Sciatic nerve (tissue), 2 donors: Measurements from ENCODE around the gene CFAP20DC. TPM values are rescaled to one million over a fixed set of nuclear protein-coding genes. Genes with fewer than 3 reads are reported as not detected.
"Not testable (repeated sequence)": the region's sequence is repeated elsewhere in the genome, so short reads cannot be mapped to it uniquely, and the experiment has no call there.

ENCODE experiments used
- ATAC-seq: fragments of 200-7000 bp; cut with Tn5 transposase; one replicate; pipeline ENCODE4 v1.9.1; 2020; ENCODE audit warnings: mild to moderate bottlenecking, moderate library complexity
- DNase-seq: peaks from one replicate; pipeline ENCODE4 v3.0.0-alpha.2; 2020; ENCODE audit warnings: low spot score
- intact Hi-C: fragments of 100-400 bp; cut with DNase I; formaldehyde crosslinking; loops from one replicate; pipeline ENCODE4 v1.14.2; 2022
- total RNA-seq: library from RNA; stranded (reverse); fragmentation: NEBNext Ultra II Directional; extraction: Animal tissue kit (Norgen Biotek cat#: 25700); gene quantifications from one replicate; pipeline ENCODE4 v1.2.1, GENCODE V29; 2021
- donor health status: DM: no; HTN: no; CAD: no.
- donor health status: DM: no; HTN: no; CAD: no.

CFAP20DC gene
- total RNA-seq, result 0.49 TPM

GRCh38 chr3:59049671-59050331 lies at the start of gene CFAP20DC:
Gene CFAP20DC (minus strand): TSS chr3:59050025. CDS start chr3:59049631, 394 bp downstream.
- intact Hi-C loops, result no loop called here
- ATAC-seq (peak; percentile 100), DNase-seq (peak; percentile 91)

- ATAC-seq, intact Hi-C loops, DNase-seq: not testable (repeated sequence)
Observed at GRCh38 chr3:59098516-59098915, 48.7 kb upstream of the CFAP20DC start.

GRCh38 chr3:59094446-59094845 lies 44.6 kb upstream of the CFAP20DC start:
- ATAC-seq (no peak), DNase-seq (no peak)
- intact Hi-C loops, result no loop called here

GRCh38 chr3:59093521-59093920 lies 43.7 kb upstream of the CFAP20DC start:
- intact Hi-C loops, result no loop called here
- DNase-seq, result no peak
- no peak for ATAC-seq

GRCh38 chr3:59088761-59089160 lies 38.9 kb upstream of the CFAP20DC start:
- intact Hi-C loops, result no loop called here
- no peak for ATAC-seq
- DNase-seq, result no peak

- intact Hi-C loops, result no loop called here
- DNase-seq (no peak), ATAC-seq (no peak)
Observed at GRCh38 chr3:59085976-59086375, 36.2 kb upstream of the CFAP20DC start.

GRCh38 chr3:59084583-59084982 lies 34.8 kb upstream of the CFAP20DC start:
- intact Hi-C loops, result no loop called here
- DNase-seq (no peak), ATAC-seq (no peak)

GRCh38 chr3:59082106-59082505 lies 32.3 kb upstream of the CFAP20DC start:
- DNase-seq, result no peak
- intact Hi-C loops, result no loop called here
- ATAC-seq, result no peak

- no peak for DNase-seq
- intact Hi-C loops, result no loop called here
- ATAC-seq, result no peak
Observed at GRCh38 chr3:59081071-59081470, 31.2 kb upstream of the CFAP20DC start.

GRCh38 chr3:59079962-59080361 lies 30.1 kb upstream of the CFAP20DC start:
- intact Hi-C loops, result no loop called here
- DNase-seq (no peak), ATAC-seq (no peak)

- intact Hi-C loops, result no loop called here
- DNase-seq (no peak), ATAC-seq (no peak)
Observed at GRCh38 chr3:59074764-59075163, 24.9 kb upstream of the CFAP20DC start.

GRCh38 chr3:59072681-59073080 lies 22.9 kb upstream of the CFAP20DC start:
- intact Hi-C loops, result no loop called here
- DNase-seq (no peak), ATAC-seq (no peak)

GRCh38 chr3:59069838-59070237 lies 20.0 kb upstream of the CFAP20DC start:
- intact Hi-C loops, result no loop called here
- DNase-seq (no peak), ATAC-seq (no peak)

- ATAC-seq, result no peak
- DNase-seq, result no peak
- intact Hi-C loops, result no loop called here
Observed at GRCh38 chr3:59065240-59065639, 15.4 kb upstream of the CFAP20DC start.

- intact Hi-C loops, result no loop called here
- DNase-seq, result no peak
- no peak for ATAC-seq
Observed at GRCh38 chr3:59064728-59065127, 14.9 kb upstream of the CFAP20DC start.

GRCh38 chr3:59064276-59064675 lies 14.5 kb upstream of the CFAP20DC start:
- intact Hi-C loops, result no loop called here
- ATAC-seq (no peak), DNase-seq (no peak)

GRCh38 chr3:59056706-59057105 lies 6.9 kb upstream of the CFAP20DC start:
- no peak for DNase-seq
- intact Hi-C loops, result no loop called here
- ATAC-seq, result no peak

- no peak for ATAC-seq
- DNase-seq, result no peak
- intact Hi-C loops, result no loop called here
Observed at GRCh38 chr3:59052803-59053411, 3.1 kb upstream of the CFAP20DC start.

- ATAC-seq, intact Hi-C loops: not testable (repeated sequence)
Observed at GRCh38 chr3:59050811-59051414, 1.1 kb upstream of the CFAP20DC start.

GRCh38 chr3:59046839-59047238 lies 3.0 kb downstream of the CFAP20DC start:
- ATAC-seq (no peak), DNase-seq (no peak)
- intact Hi-C loops, result no loop called here

More at GRCh38 chr3:59050811-59051414, 1.1 kb upstream of the CFAP20DC start:
- DNase-seq, result not testable (repeated sequence)
